CD4-positive, alpha-beta memory T cell (primary cell): ENCODE measurements around the gene ATXN7. TPM values are rescaled to one million over a fixed set of nuclear protein-coding genes. Genes with fewer than 3 reads are reported as not detected.

Experiments
- CTCF ChIA-PET: fragments of 350-600 bp; sonication (Branson Sonifier 250); formaldehyde crosslinking; loops from one replicate; lab custom pipeline; 2021; ENCODE audit warnings: inconsistent platforms; ENCODE audit not compliant: partially characterized antibody; lab: Charles Lee
- POLR2A ChIA-PET: fragments of 350-600 bp; sonication (Branson Sonifier 250); formaldehyde crosslinking; loops from one replicate; lab custom pipeline; 2021; ENCODE audit not compliant: partially characterized antibody; lab: Charles Lee
- DNase-seq, 5 donors: peaks; one replicate each; pipeline versions ENCODE4 v3.0.0 to v3.0.0-alpha.2; 2020 to 2022; ENCODE audit warnings: mixed read lengths in 1 of 5
- H3K27ac ChIP-seq: one replicate; pipeline ENCODE4 v1.7.0; 2013; ENCODE audit warnings: low read depth, low read length
- H3K27me3 ChIP-seq: 2 replicates; pipeline ENCODE4 v1.7.0; 2013; ENCODE audit warnings: mild to moderate bottlenecking, low read length, moderate library complexity; ENCODE audit not compliant: insufficient read depth
- H3K36me3 ChIP-seq: 2 replicates; pipeline ENCODE4 v1.7.0; 2013; ENCODE audit warnings: mild to moderate bottlenecking, low read length, moderate library complexity; ENCODE audit not compliant: insufficient read depth
- H3K4me1 ChIP-seq: 2 replicates; pipeline ENCODE4 v1.7.0; 2013; ENCODE audit warnings: mild to moderate bottlenecking, low read length, moderate library complexity; ENCODE audit not compliant: insufficient read depth
- H3K4me3 ChIP-seq, 2 donors: one replicate each; pipeline ENCODE4 v1.7.0; 2013; ENCODE audit warnings: low read length in 2 of 2, mild to moderate bottlenecking in 1 of 2
- H3K9me3 ChIP-seq, 2 donors: one replicate each; pipeline ENCODE4 v1.7.0; 2013; ENCODE audit warnings: low read length in 2 of 2, control low read depth in 1 of 2; ENCODE audit not compliant: control insufficient read depth in 1 of 2
- H3K27ac Mint-ChIP-seq, 7 donors: one replicate each; pipeline ENCODE4 v1.8.0; 2020 to 2021; ENCODE audit warnings: mixed read lengths in 7 of 7, mild to moderate bottlenecking in 6 of 7, inconsistent platforms in 3 of 7, moderate library complexity in 3 of 7
- H3K27me3 Mint-ChIP-seq, 2 donors: one replicate each; pipeline ENCODE4 v1.8.0; 2020 to 2021; ENCODE audit warnings: mixed read lengths in 2 of 2
- H3K36me3 Mint-ChIP-seq, 2 donors: one replicate each; pipeline ENCODE4 v1.8.0; 2020 to 2021; ENCODE audit warnings: mixed read lengths in 2 of 2, inconsistent platforms in 1 of 2, mild to moderate bottlenecking in 1 of 2
- H3K4me1 Mint-ChIP-seq, 4 donors: one replicate each; pipeline ENCODE4 v1.8.0; 2020 to 2021; ENCODE audit warnings: mixed read lengths in 4 of 4, mild to moderate bottlenecking in 1 of 4
- H3K4me3 Mint-ChIP-seq, 8 donors: one replicate each; pipeline ENCODE4 v1.8.0; 2020 to 2021; ENCODE audit warnings: mixed read lengths in 8 of 8, mild to moderate bottlenecking in 7 of 8, moderate library complexity in 6 of 8, inconsistent platforms in 3 of 8
- H3K9me3 Mint-ChIP-seq, 8 donors: one replicate each; pipeline ENCODE4 v1.8.0; 2020 to 2021; ENCODE audit warnings: mixed read lengths in 8 of 8, mild to moderate bottlenecking in 5 of 8, inconsistent platforms in 3 of 8, moderate library complexity in 1 of 8
- intact Hi-C: fragments of 100-400 bp; cut with micrococcal nuclease; formaldehyde crosslinking; loops from one replicate; pipeline ENCODE4 v1.15.1; 2023
- polyA plus RNA-seq, 2 donors: library from polyadenylated mRNA; unstranded; fragments of 300-500 nt; fragmentation: Illumina TruSeq; gene quantifications; one replicate each; pipeline ENCODE4 v1.2.3, GENCODE V29; 2021
- total RNA-seq, 2 experiments: library from RNA; stranded (reverse); gene quantifications; one replicate each; pipeline ENCODE4 v1.2.3, GENCODE V29; 2021

The ATXN7 gene
- total and polyA plus RNA-seq, 4 experiments from 2014 or later, result 13.4 to 160 (median 89.2) TPM

GRCh38 chr3:63911509-63911872 is 47.8 kb downstream of the ATXN7 start:
- Histone ChIP-seq H3K9me3 (no peaks in the 10 kb centered on the region), H3K27me3 (no peaks in the 10 kb centered on the region), H3K36me3 (peaks cover 4% of the 10 kb centered on the region), H3K4me3 (peak overlapping the region; percentile 70 to 77), H3K27ac (peak overlapping the region; percentile 84), H3K4me1 (peaks cover 36% of the 10 kb centered on the region)
- DNase-seq, result peak in 1 of 5 donors; percentile 70
- POLR2A ChIA-PET, result interaction anchor here (0.8 to 2.7 kb wide), 18 partner anchors 8 to 112 kb away, joined by 3 to 34 read pairs (median 5); partner anchors contain the start of genes ATXN7, PSMD6 and THOC7
- Mint-ChIP-seq H3K9me3 (no peaks in the 10 kb centered on the region), H3K27me3 (no peaks in the 10 kb centered on the region), H3K27ac (peak overlapping the region; percentile 96 to 99 (median 98)), H3K4me3 (peak overlapping the region; percentile 89 to 96 (median 94)), H3K4me1 (peaks cover 28 to 59% (median 39%) of the 10 kb centered on the region in 4 donors), H3K36me3 (peaks cover 4 to 30% of the 10 kb centered on the region in 2 donors)
- intact Hi-C loops, result no loop called here
- CTCF ChIA-PET, result interaction anchor here (1.0 to 1.4 kb wide), 2 partner anchors 50 to 66 kb away, joined by 3 to 4 read pairs; no protein-coding TSS in a partner anchor

- no peaks in the 10 kb centered on the region for H3K9me3 Mint-ChIP-seq
- peaks cover 36% of the 10 kb centered on the region for H3K4me1 ChIP-seq
- H3K4me1 Mint-ChIP-seq, result peaks cover 30 to 61% (median 41%) of the 10 kb centered on the region in 4 donors
- CTCF ChIA-PET, result interaction anchor here (0.9 to 1.4 kb wide), 4 partner anchors 22 to 111 kb away, joined by 3 to 5 read pairs (median 4); partner anchors contain the start of gene PSMD6
- H3K27me3 ChIP-seq, result no peaks in the 10 kb centered on the region
- peak; percentile 84 to 87 (median 84) for DNase-seq
- H3K27ac Mint-ChIP-seq, result peak within 1 kb of the TSS; percentile 96 to 99 (median 98)
- peak within 1 kb of the TSS; percentile 89 to 96 (median 94) for H3K4me3 Mint-ChIP-seq
- intact Hi-C loops, result loop anchor here (1.0 kb wide), 3 partner anchors 49 to 111 kb away; partner anchors contain the start of genes ATXN7, PSMD6 and THOC7
- peaks cover 8 to 32% of the 10 kb centered on the region in 2 donors for H3K36me3 Mint-ChIP-seq
- H3K27ac ChIP-seq, result peak within 1 kb of the TSS; percentile 84
- H3K4me3 ChIP-seq, result peak within 1 kb of the TSS; percentile 70 to 77
- POLR2A ChIA-PET, result interaction anchor here (0.8 to 2.7 kb wide), 18 partner anchors 9 to 112 kb away, joined by 3 to 34 read pairs (median 6); partner anchors contain the start of genes ATXN7, PSMD6 and THOC7
- H3K9me3 ChIP-seq, result no peaks in the 10 kb centered on the region
- peaks cover 4% of the 10 kb centered on the region for H3K36me3 ChIP-seq
- H3K27me3 Mint-ChIP-seq, result no peaks in the 10 kb centered on the region
Observed at GRCh38 chr3:63911873-63912767, 48.5 kb downstream of the ATXN7 start, which contains the start of gene SCAANT1. Gene SCAANT1 (minus strand): TSS chr3:63912383.

GRCh38 chr3:63912768-63913588 is 49.3 kb downstream of the ATXN7 start:
- ChIA-PET CTCF (interaction anchor here (0.9 to 1.0 kb wide), 2 partner anchors 23 to 110 kb away, joined by 3 to 5 read pairs; partner anchors contain the start of gene PSMD6), POLR2A (interaction anchor here (1.3 to 2.7 kb wide), 13 partner anchors 9 to 111 kb away, joined by 3 to 34 read pairs (median 7); partner anchors contain the start of genes ATXN7, PSMD6 and THOC7)
- Histone ChIP-seq H3K27me3 (no peaks in the 10 kb centered on the region), H3K4me1 (peaks cover 36% of the 10 kb centered on the region), H3K9me3 (no peaks in the 10 kb centered on the region), H3K36me3 (peaks cover 11% of the 10 kb centered on the region), H3K4me3 (peak overlapping the region; percentile 25 to 54), H3K27ac (peak overlapping the region; percentile 84)
- Mint-ChIP-seq H3K27ac (peak overlapping the region; percentile 87 to 97 (median 96)), H3K27me3 (no peaks in the 10 kb centered on the region), H3K4me3 (peak overlapping the region; percentile 85 to 91 (median 86)), H3K4me1 (peaks cover 34 to 67% (median 45%) of the 10 kb centered on the region in 4 donors), H3K9me3 (no peaks in the 10 kb centered on the region), H3K36me3 (peaks cover 16 to 41% of the 10 kb centered on the region in 2 donors)
- intact Hi-C loops, result loop anchor here (1.0 kb wide), 3 partner anchors 50 to 110 kb away; partner anchors contain the start of genes ATXN7, PSMD6 and THOC7
- DNase-seq, result peak; percentile 38 to 70 (median 49)

GRCh38 chr3:63914312-63914711 is 50.6 kb downstream of the ATXN7 start:
- Mint-ChIP-seq H3K9me3 (no peaks in the 10 kb centered on the region), H3K27me3 (no peaks in the 10 kb centered on the region), H3K36me3 (peaks cover 26 to 53% of the 10 kb centered on the region in 2 donors), H3K27ac (peak overlapping the region; percentile 48 to 96 (median 94)), H3K4me1 (peaks cover 34 to 62% (median 49%) of the 10 kb centered on the region in 4 donors), H3K4me3 (peak overlapping the region; percentile 39 to 90 (median 86))
- H3K9me3 ChIP-seq, result no peaks in the 10 kb centered on the region
- no peak overlapping the region for H3K27ac ChIP-seq
- ChIA-PET CTCF (interaction anchor here (1.9 to 2.2 kb wide), 2 partner anchors 47 to 109 kb away, joined by 4 to 7 read pairs; partner anchors contain the start of gene PSMD6), POLR2A (no interaction called here)
- H3K27me3 ChIP-seq, result no peaks in the 10 kb centered on the region
- H3K4me1 ChIP-seq, result peaks cover 36% of the 10 kb centered on the region
- no peak for DNase-seq
- peaks cover 11% of the 10 kb centered on the region for H3K36me3 ChIP-seq
- H3K4me3 ChIP-seq, result no peak overlapping the region
- intact Hi-C loops, result no loop called here

GRCh38 chr3:63918321-63918720 is 54.7 kb downstream of the ATXN7 start:
- POLR2A ChIA-PET, result no interaction called here
- peaks cover 20% of the 10 kb centered on the region for H3K36me3 ChIP-seq
- peak overlapping the region in 1 of 7 donors; percentile 9 for H3K27ac Mint-ChIP-seq
- peaks cover 18 to 49% (median 40%) of the 10 kb centered on the region in 4 donors for H3K4me1 Mint-ChIP-seq
- no peaks in the 10 kb centered on the region for H3K9me3 ChIP-seq
- no peak overlapping the region for H3K4me3 Mint-ChIP-seq
- peaks cover 48 to 62% of the 10 kb centered on the region in 2 donors for H3K36me3 Mint-ChIP-seq
- H3K9me3 Mint-ChIP-seq, result no peaks in the 10 kb centered on the region
- intact Hi-C loops, result no loop called here
- CTCF ChIA-PET, result no interaction called here
- DNase-seq, result no peak
- H3K4me3 ChIP-seq, result no peak overlapping the region
- peaks cover 16% of the 10 kb centered on the region for H3K4me1 ChIP-seq
- H3K27me3 Mint-ChIP-seq, result no peaks in the 10 kb centered on the region
- H3K27ac ChIP-seq, result no peak overlapping the region
- H3K27me3 ChIP-seq, result no peaks in the 10 kb centered on the region

- ChIA-PET CTCF (no interaction called here), POLR2A (no interaction called here)
- Mint-ChIP-seq H3K27ac (peak overlapping the region in 1 of 7 donors; percentile 17), H3K36me3 (peaks cover 61 to 65% of the 10 kb centered on the region in 2 donors), H3K4me3 (no peak overlapping the region), H3K4me1 (peaks cover 20 to 49% (median 40%) of the 10 kb centered on the region in 4 donors), H3K9me3 (no peaks in the 10 kb centered on the region), H3K27me3 (no peaks in the 10 kb centered on the region)
- Histone ChIP-seq H3K9me3 (no peaks in the 10 kb centered on the region), H3K4me1 (no peaks in the 10 kb centered on the region), H3K36me3 (peaks cover 20% of the 10 kb centered on the region), H3K4me3 (no peak overlapping the region), H3K27ac (no peak overlapping the region), H3K27me3 (no peaks in the 10 kb centered on the region)
- DNase-seq, result no peak
- intact Hi-C loops, result no loop called here
Observed at GRCh38 chr3:63920001-63920400, 56.3 kb downstream of the ATXN7 start.
